ENCODE measurements around the gene ARHGDIG.
"Not testable (repeated sequence)": the region's sequence is repeated elsewhere in the genome, so short reads cannot be mapped to it uniquely, and the experiment has no call there.

Gene ARHGDIG

DNA sequence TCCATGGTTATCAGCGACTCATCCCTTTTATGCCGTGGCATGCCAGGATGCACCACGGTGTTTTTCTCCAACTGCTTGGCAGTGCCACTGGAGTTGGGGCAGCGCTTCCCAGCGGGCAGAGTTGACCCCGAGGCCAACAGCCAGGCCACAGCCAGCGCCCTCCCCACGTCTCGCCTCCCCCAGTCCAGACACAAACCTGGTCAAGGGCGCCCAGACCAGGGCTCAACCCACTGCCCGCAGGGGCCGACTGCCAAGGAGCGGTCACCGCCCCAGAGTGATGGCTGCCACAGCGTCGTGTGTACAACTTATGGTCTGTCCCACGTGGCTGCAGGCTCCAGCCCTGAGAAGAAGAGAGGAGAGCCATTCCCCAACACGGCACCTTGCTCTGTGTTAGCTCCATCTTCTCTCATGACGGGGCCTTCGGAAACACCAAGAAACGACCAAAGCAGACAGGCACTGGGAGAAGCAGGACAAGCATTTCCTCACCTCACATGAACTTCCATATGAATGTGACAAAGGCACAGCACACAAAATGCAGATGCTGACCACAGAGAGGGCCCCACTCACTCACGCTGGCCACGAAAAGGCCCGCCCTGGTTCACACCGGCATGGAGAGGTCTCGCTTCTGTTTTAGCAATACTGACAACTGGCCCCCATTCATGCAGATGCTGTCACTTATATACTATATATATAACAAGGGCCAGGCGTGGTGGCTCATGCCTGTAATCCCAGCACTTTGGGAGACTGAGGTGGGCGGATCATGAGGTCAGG is 45.2 kb downstream of the ARHGDIG start:
- no peak for DNase-seq (ENCODE audit: low read depth in 2 of 2)

DNA sequence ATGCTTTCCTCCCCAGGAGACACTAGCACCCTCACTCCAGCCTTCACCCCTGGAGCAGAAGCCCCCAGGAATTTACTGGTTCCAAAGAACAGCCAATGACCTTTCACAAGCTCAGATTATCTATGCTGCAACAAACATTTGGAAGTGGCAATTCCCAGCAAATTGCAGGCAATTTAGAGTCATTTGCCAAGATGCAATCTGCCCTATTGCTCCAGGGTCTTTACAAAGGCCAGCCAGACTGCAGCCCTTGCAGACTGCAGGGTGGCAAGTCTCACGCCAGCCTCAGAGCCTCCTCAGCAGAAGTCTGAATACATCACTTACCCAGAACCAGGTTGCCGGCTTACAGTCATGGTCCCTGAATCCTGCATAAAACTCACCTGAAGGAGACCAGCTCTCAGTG is 50.4 kb downstream of the ARHGDIG start:
- DNase-seq (ENCODE audit: low read depth in 2 of 2), result no peak

DNA sequence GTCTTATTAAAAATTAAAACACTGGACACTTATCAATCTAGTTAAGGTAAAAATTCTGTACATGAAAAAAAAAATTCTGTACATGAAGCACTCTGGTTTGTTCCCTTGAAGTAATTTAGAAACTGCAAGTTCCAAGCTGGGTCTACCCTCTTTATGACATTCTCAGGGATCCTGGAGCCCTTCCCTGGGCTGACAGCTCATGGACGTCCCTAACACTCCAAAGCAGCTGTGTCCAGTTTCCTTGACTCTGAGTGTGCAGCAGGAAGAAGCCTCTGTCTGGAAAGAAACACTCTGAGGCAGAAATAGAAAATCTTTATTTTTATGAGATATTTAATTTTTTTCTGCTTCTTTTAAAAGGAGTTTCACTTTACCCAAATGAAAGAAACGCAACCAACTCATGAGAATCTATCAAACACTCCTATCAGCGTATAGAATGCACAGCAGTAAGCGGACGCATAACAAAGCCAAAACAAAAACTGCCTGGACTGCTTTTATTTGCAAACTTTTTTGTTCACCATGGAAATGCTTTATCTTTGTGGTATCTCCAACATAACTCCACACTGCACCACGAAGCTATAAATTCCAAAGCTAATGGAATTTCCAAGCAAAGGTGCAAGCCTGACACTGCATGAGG is 50.9 kb downstream of the ARHGDIG start:
- DNase-seq (ENCODE audit: low read depth in 2 of 2), result not testable (repeated sequence)

All from stimulated activated CD4-positive, alpha-beta T cell treated with anti-CD3 and anti-CD28 coated beads, Interleukin-1b, Interleukin-23, amount 100 ng/mL, for 4 hours (primary cell).